Aorta (tissue), 5 donors: ENCODE measurements around the gene TTLL5. TPM values are rescaled to one million over a fixed set of nuclear protein-coding genes. Genes with fewer than 3 reads are reported as not detected.

ENCODE experiments used
- ATAC-seq: fragments of 200-7000 bp; cut with Tn5 transposase; one replicate; pipeline ENCODE4 v1.9.1; 2022; ENCODE audit warnings: moderate library complexity; ENCODE audit not compliant: low FRiP score
- DNase-seq, 2 donors: peaks; one replicate each; pipeline ENCODE4 v3.0.0-alpha.2; 2020
- H3K27ac ChIP-seq, 2 donors: one replicate each; pipeline ENCODE4 v1.5.1; 2013; ENCODE audit warnings: low read length in 2 of 2, mild to moderate bottlenecking in 2 of 2, moderate library complexity in 2 of 2, control low read depth in 1 of 2, inconsistent platforms in 1 of 2, low read depth in 1 of 2
- H3K27me3 ChIP-seq, 2 donors: one replicate each; pipeline ENCODE4 v1.6.1; 2013; ENCODE audit warnings: control low read depth in 1 of 2, low read length in 1 of 2, mild to moderate bottlenecking in 1 of 2, moderate library complexity in 1 of 2; ENCODE audit not compliant: insufficient read depth in 2 of 2, control insufficient read depth in 1 of 2
- H3K36me3 ChIP-seq, 2 donors: one replicate each; pipeline ENCODE4 v1.6.1; 2013; ENCODE audit warnings: control low read depth in 1 of 2, low read length in 1 of 2, mild to moderate bottlenecking in 1 of 2; ENCODE audit not compliant: insufficient read depth in 2 of 2, control insufficient read depth in 1 of 2
- H3K4me1 ChIP-seq, 2 donors: one replicate each; pipeline ENCODE4 v1.6.1; 2013; ENCODE audit warnings: low read length in 2 of 2, control low read depth in 1 of 2, mild to moderate bottlenecking in 1 of 2, moderate library complexity in 1 of 2; ENCODE audit not compliant: insufficient read depth in 2 of 2, control insufficient read depth in 1 of 2
- H3K4me3 ChIP-seq, 2 donors: one replicate each; pipeline ENCODE4 v1.5.1; 2013; ENCODE audit warnings: low read length in 2 of 2, control low read depth in 1 of 2, mild to moderate bottlenecking in 1 of 2
- H3K9me3 ChIP-seq: one replicate; pipeline ENCODE4 v1.6.1; 2013; ENCODE audit warnings: mild to moderate bottlenecking, low read length; ENCODE audit not compliant: control insufficient read depth
- WGBS, 2 donors: extraction: QIAGEN DNeasy Blood & Tissue Kit; methylation state at CpG; one replicate each; pipeline ENCODE4 v1.1.7; 2013; 5-methylcytosine and 5-hydroxymethylcytosine counted together
- intact Hi-C, 2 donors: fragments of 100-400 bp; cut with DNase I; formaldehyde crosslinking; loops; one replicate each; pipeline versions ENCODE4 v1.14.2 to v1.15.0; 2022
- polyA plus RNA-seq, 2 donors: library from polyadenylated mRNA; stranded (reverse); fragments of 200-250 nt; gene quantifications; one replicate each; pipeline ENCODE4 v1.2.3, GENCODE V29; 2013
- total RNA-seq, 2 donors: library from RNA; stranded (reverse); fragmentation: NEBNext Ultra II Directional; extraction: Animal tissue kit (Norgen Biotek cat#: 25700); gene quantifications; one replicate each; pipeline ENCODE4 v1.2.1, GENCODE V29; 2021
- donor health status: healthy with polysubstance abuse.
- donor health status: Bipolar disorder and iron deficiency.
- donor health status: DM: no; HTN: no; CAD: no.
- donor health status: DM: no; HTN: no; CAD: no.
- donor health status: DM: yes; HTN: yes; CAD: no.

The TTLL5 gene
- total and polyA plus RNA-seq, 4 donors, result 7.7 to 40.8 (median 22.8) TPM

DNA sequence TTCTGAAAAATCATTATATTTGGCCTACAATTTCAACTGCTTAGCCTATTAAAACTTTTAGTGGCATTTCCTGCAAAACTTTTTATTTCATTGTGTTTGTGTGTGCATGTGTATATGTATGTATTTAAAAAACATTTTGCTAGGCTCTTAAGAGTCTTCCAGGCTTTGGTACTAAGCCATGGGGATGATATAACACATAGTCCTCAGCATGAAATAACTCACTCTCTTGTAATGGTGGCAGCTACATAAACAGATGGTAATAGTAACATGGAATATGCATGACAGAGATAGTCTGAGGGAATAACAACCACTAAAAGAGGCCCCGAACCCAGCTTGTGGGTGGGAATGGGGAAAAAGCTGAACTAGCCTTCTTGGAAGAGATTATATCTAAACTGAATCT is 141.4 kb downstream of the TTLL5 start:
- Histone ChIP-seq H3K36me3 (no peaks in the 10 kb centered on the region), H3K4me1 (peaks cover 0 to 5% of the 10 kb centered on the region in 2 donors), H3K4me3 (no peak overlapping the region), H3K27ac (no peak overlapping the region), H3K9me3 (no peaks in the 10 kb centered on the region), H3K27me3 (no peaks in the 10 kb centered on the region)
- ATAC-seq (no peak), DNase-seq (no peak)
- intact Hi-C loops, result no loop called here
- WGBS, 2 donors, result 98 to 100% methylated on average over 1 of the region's 1 CpG

- Histone ChIP-seq H3K36me3 (no peaks in the 10 kb centered on the region), H3K4me1 (peaks cover 0 to 5% of the 10 kb centered on the region in 2 donors), H3K9me3 (no peaks in the 10 kb centered on the region), H3K27me3 (no peaks in the 10 kb centered on the region), H3K27ac (no peak overlapping the region), H3K4me3 (no peak overlapping the region)
- intact Hi-C loops, result no loop called here
- no peak for DNase-seq
- ATAC-seq, result no peak
- WGBS, 2 donors, result 59 to 61% methylated on average over 5 of the region's 5 CpGs
These were observed 142.7 kb downstream of the TTLL5 start for GRCh38 chr14:75803765-75804164.

DNA sequence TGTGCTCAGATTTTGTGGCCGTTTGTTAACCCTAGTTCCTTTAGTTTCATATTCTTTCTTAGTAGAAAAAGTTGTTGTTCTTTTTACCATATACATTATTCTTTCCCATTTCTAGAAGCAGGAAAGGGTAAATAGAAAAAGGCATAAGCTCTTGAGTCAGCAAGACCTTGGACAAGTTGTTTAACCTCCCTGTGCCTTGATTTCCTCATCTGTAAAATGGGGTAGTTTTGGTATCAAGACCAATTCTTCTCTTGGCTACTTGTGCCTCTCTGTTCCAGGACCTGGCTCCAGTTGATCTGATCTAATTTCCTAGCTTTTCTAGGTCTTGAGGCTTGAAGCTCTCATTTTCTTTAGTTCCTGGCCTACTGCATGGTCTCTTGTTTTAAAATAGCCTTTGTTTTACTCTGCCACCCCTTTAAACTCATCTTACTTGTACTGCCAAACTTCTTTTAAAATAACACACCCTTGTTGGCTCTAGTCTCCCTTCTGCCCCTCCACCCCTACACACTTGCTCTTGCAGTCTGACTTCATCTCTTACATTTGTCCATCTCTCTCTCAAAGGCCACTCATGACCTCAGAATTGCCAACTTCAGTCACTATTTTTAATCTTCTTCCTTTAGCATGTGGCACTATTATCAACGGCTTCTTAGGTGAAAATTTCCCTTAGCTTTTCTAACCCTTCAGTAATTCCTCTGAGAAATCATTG is 143.7 kb downstream of the TTLL5 start:
- ATAC-seq (peak; percentile 54), DNase-seq (no peak)
- Histone ChIP-seq H3K36me3 (no peaks in the 10 kb centered on the region), H3K27me3 (no peaks in the 10 kb centered on the region), H3K27ac (peak overlapping the region in 1 of 2 donors; percentile 38), H3K4me1 (peaks cover 0 to 5% of the 10 kb centered on the region in 2 donors), H3K4me3 (no peak overlapping the region), H3K9me3 (no peaks in the 10 kb centered on the region)
- intact Hi-C loops, result no loop called here
- WGBS, 2 donors, result 17 to 19% methylated on average over 2 of the region's 2 CpGs

GRCh38 chr14:75805646-75806045 is 144.6 kb downstream of the TTLL5 start:
- H3K4me1 ChIP-seq, result peaks cover 0 to 5% of the 10 kb centered on the region in 2 donors
- no peak overlapping the region for H3K4me3 ChIP-seq
- no peaks in the 10 kb centered on the region for H3K27me3 ChIP-seq
- DNase-seq (no peak), ATAC-seq (no peak)
- no peaks in the 10 kb centered on the region for H3K9me3 ChIP-seq
- intact Hi-C loops, result no loop called here
- no peak overlapping the region for H3K27ac ChIP-seq
- no peaks in the 10 kb centered on the region for H3K36me3 ChIP-seq

- Histone ChIP-seq H3K27me3 (no peaks in the 10 kb centered on the region), H3K4me3 (no peak overlapping the region), H3K36me3 (no peaks in the 10 kb centered on the region), H3K9me3 (no peaks in the 10 kb centered on the region), H3K27ac (no peak overlapping the region), H3K4me1 (peaks cover 0 to 5% of the 10 kb centered on the region in 2 donors)
- intact Hi-C loops, result no loop called here
- no peak for DNase-seq
- 6 to 14% methylated on average over 2 of the region's 2 CpGs for whole genome bisulfite sequencing, 2 donors
- no peak for ATAC-seq
These were observed 145.3 kb downstream of the TTLL5 start for GRCh38 chr14:75806352-75806832.

DNA sequence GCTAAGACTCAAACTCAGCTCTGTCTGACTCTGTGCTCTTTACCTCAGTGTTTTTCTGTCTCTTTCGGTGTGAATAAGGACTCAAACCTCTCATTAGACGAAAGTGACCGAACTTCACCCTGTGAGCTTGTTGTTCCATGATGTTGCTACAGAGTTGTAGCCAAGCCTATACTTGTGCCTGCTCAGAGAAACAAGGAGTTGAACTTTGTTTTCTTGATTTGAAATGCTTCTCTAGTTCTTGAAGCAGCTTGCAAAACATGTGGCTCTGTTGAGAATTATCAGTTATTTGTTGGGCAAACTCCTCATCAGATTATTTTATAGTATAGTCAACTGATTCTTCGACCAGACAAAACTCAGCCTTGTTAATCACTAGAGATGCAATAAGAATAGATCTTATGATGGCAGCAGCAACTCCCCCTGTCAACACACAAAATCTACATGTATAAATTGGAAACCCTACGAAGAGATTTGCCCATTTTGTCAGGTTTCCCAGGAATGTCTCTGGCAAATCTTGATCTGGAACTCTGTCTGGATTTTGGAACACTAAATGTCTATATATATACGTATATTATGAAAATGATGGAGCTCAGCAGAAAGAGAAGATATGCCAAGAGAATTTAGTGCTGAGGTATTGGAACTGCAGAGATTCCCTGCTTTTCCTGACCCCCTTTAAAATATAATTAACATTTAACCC is 146.8 kb downstream of the TTLL5 start:
- 17 to 18% methylated on average over 6 of the region's 6 CpGs for WGBS, 2 donors
- ATAC-seq, result no peak
- Histone ChIP-seq H3K27ac (peak overlapping the region in 1 of 2 donors; percentile 51), H3K4me3 (no peak overlapping the region), H3K36me3 (no peaks in the 10 kb centered on the region), H3K27me3 (no peaks in the 10 kb centered on the region), H3K9me3 (no peaks in the 10 kb centered on the region), H3K4me1 (peaks cover 0 to 5% of the 10 kb centered on the region in 2 donors)
- intact Hi-C loops, result no loop called here
- DNase-seq, result no peak

DNA sequence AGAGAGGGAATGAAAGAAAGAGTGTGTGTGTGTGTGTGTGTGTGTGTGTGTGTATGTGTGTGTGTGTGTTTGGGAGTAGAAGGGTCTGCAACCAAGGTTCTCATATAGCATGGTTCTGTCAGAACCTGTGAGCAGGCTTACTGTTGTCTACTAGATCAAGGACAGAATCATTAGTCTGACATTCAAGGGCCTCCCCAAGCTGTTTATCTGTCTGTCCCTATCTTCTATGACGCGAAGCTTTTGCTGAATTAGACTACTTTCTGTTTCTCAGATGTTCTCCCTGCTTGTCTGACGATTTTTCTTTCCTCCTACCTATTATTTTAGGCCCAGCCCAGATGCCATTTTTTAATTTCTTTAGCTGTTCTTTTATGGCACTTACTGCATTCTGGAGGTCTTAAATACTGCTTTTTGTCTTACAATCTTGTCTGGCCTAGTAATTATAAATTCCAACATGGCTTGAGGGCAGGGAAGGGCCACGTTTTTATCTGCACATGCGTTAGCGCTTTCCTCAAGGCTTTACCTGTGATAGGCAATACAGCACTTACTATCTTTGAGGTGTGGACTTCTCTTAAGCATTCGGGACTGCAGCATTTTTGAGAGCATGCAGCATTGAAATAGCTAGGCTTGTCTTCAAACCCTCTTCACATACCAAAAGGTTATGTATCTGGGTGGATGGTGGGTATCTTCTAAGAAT is 150.2 kb downstream of the TTLL5 start:
- no peaks in the 10 kb centered on the region for H3K36me3 ChIP-seq
- intact Hi-C loops, result no loop called here
- H3K27ac ChIP-seq, result no peak overlapping the region
- H3K27me3 ChIP-seq, result no peaks in the 10 kb centered on the region
- H3K4me3 ChIP-seq, result no peak overlapping the region
- no peak for ATAC-seq
- WGBS, 2 donors, result 87 to 89% methylated on average over 7 of the region's 7 CpGs
- H3K9me3 ChIP-seq, result no peaks in the 10 kb centered on the region
- DNase-seq, result no peak
- no peaks in the 10 kb centered on the region for H3K4me1 ChIP-seq

DNA sequence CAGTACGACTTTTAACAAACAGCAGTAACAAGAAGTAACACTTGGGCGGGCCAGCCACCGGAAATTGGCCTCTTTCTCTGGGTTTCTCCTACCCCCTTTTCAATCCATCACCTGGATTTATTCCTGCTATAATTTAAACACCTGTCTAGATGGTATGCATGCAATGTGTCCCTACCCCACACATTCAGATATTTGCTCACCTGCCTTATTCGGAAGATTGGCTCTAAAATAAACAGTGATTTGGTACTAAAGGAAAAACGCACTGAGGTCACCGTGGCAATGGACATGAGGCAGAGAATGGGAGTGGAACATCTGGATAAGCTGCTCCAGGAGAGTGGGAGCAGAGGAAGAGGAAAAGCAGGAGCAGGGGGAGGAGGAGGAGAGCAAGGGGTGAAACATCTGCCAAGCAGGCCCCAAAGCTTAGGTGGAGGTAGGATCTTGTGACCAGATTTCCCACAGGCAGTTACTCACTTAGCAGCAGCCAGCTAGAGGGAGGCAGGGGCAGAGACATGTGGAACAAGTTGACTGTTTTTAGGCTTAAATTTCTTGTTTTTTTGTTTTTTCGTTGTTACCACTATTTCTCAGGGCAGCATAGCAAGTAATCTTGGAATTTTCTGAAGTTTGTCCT is 150.9 kb downstream of the TTLL5 start:
- H3K27ac ChIP-seq, result no peak overlapping the region
- ATAC-seq, result no peak

More for the DNA sequence above, 150.9 kb downstream of the TTLL5 start:
- Histone ChIP-seq H3K27me3 (no peaks in the 10 kb centered on the region), H3K4me1 (no peaks in the 10 kb centered on the region), H3K9me3 (no peaks in the 10 kb centered on the region), H3K4me3 (no peak overlapping the region), H3K36me3 (no peaks in the 10 kb centered on the region)
- no peak for DNase-seq
- 78 to 85% methylated on average over 7 of the region's 7 CpGs for WGBS, 2 donors
- intact Hi-C loops, result no loop called here
